WI38 (cell line): ENCODE data around the gene TRAPPC2.
A peak's percentile ranks its signal among the peaks of the same experiment; 100 is the strongest.

Experiments
- H3K4me3 ChIP-seq: 2 replicates; pipeline ENCODE4 v1.5.1; 2011; ENCODE audit warnings: low read depth, mild to moderate bottlenecking, control low read depth, low read length
- CTCF ChIP-seq: IDR thresholded peaks from 2 replicates; pipeline ENCODE4 v1.5.1; 2012; ENCODE audit warnings: low read depth, mild to moderate bottlenecking, control low read depth, low read length

Gene TRAPPC2

GRCh38 chrX:13768939-13769338 is 34.5 kb upstream of the TRAPPC2 start:
- H3K4me3 ChIP-seq = no peak overlapping the region
- TF ChIP-seq CTCF = no peak

- 0 out of 2 replicates have a peak, but pooled peaks have one; percentile 7 for TF ChIP-seq CTCF
- H3K4me3 ChIP-seq = no peak overlapping the region
Measured at GRCh38 chrX:13764765-13765164, 30.3 kb upstream of the TRAPPC2 start.

- H3K4me3 ChIP-seq = no peak overlapping the region
- TF ChIP-seq CTCF = no peak
Measured at GRCh38 chrX:13764281-13764680, 29.9 kb upstream of the TRAPPC2 start.

- TF ChIP-seq CTCF = no peak
- H3K4me3 ChIP-seq = no peak overlapping the region
Measured at GRCh38 chrX:13763489-13763888, 29.1 kb upstream of the TRAPPC2 start.

GRCh38 chrX:13761606-13762414 is 27.4 kb upstream of the TRAPPC2 start:
- no peak overlapping the region for H3K4me3 ChIP-seq
- TF ChIP-seq CTCF = no peak

GRCh38 chrX:13760426-13760825 is 26.0 kb upstream of the TRAPPC2 start:
- TF ChIP-seq CTCF = no peak
- no peak overlapping the region for H3K4me3 ChIP-seq

- no peak for TF ChIP-seq CTCF
- H3K4me3 ChIP-seq = no peak overlapping the region
Measured at GRCh38 chrX:13759152-13759718, 24.8 kb upstream of the TRAPPC2 start.
